ENCODE data around the gene OR9A4. TPM values are rescaled to one million over a fixed set of nuclear protein-coding genes. Genes with fewer than 3 reads are reported as not detected.

The OR9A4 gene
- total RNA-seq, 1 experiment from 2014 or later: not detected

DNA sequence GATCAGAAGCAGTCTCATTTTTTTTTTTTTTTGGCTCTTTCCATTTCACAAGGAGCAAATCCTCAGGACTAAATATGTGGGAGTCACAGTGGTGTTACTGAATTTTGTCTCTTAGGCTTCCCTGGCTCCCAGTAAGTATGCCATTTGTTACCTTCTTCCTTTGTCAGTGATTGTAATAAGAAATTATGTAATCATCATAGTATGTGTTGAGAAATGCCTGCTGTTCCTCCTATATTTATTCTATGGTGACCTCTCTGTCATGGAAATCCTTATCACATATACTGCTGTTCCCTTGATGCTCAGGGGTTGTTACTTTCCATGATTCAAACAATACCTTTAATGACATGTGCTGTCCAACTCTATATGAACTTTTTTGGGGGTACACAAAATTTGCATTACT, 4.8 kb upstream of the OR9A4 start:
- Mint-ChIP-seq H3K9me3 (no peaks in the 10 kb centered on the region; a peak in 1 of 5 replicates), H3K36me3 (ENCODE audit: insufficient read depth in 1 of 3, low read depth in 3 of 3) (no peaks in the 10 kb centered on the region), H3K4me3 (no peak overlapping the region), H3K4me1 (no peaks in the 10 kb centered on the region), H3K27ac (no peak overlapping the region), H3K27me3 (ENCODE audit: low read depth) (peaks cover 13% of the 10 kb centered on the region)
- no peak for DNase-seq
- Histone ChIP-seq H3K23me2 (ENCODE audit: insufficient read length, low read depth, low read length, poor library complexity, severe bottlenecking) (no peaks in the 10 kb centered on the region), H3K79me1 (ENCODE audit: insufficient read depth, low read depth, low read length, poor library complexity, severe bottlenecking) (no peaks in the 10 kb centered on the region), H2AK5ac (ENCODE audit: insufficient read length, low read length) (no peak overlapping the region), H3K56ac (ENCODE audit: insufficient read length, low read depth, low read length) (no peak overlapping the region), H3K79me2 (ENCODE audit: insufficient read depth, low read length) (no peaks in the 10 kb centered on the region), H3K9ac (ENCODE audit: extremely low read depth, insufficient read length, low read length) (no peak overlapping the region), H3K18ac (ENCODE audit: insufficient read length, low read depth, low read length) (no peak overlapping the region), H3K27ac (ENCODE audit: insufficient read length, low read depth, low read length) (no peak overlapping the region), H4K91ac (ENCODE audit: insufficient read length, low read depth, low read length) (no peak overlapping the region), H3K14ac (ENCODE audit: insufficient read depth, low read length) (no peak overlapping the region), H3K23ac (ENCODE audit: insufficient read length, low read depth, low read length) (no peak overlapping the region), H3K27me3 (ENCODE audit: insufficient read depth, low read length) (no peaks in the 10 kb centered on the region), H2BK120ac (ENCODE audit: low read depth, low read length, poor library complexity, severe bottlenecking) (no peak overlapping the region), H4K5ac (ENCODE audit: insufficient read length, low read depth, low read length) (no peak overlapping the region), H2BK15ac (ENCODE audit: low read depth, low read length) (no peak overlapping the region), H3K9me3 (ENCODE audit: control insufficient read depth, low read depth, low read length) (no peaks in the 10 kb centered on the region), H4K20me1 (ENCODE audit: control insufficient read depth, insufficient read depth, insufficient read length) (no peaks in the 10 kb centered on the region), H2BK20ac (ENCODE audit: low read depth, low read length, poor library complexity, severe bottlenecking) (no peak overlapping the region), H3K4me1 (ENCODE audit: insufficient read depth, low read length) (no peaks in the 10 kb centered on the region), H3K4ac (ENCODE audit: low read depth, low read length) (no peak overlapping the region), H4K8ac (replicated peaks; ENCODE audit: insufficient read length, low read depth, low read length) (no peak overlapping the region), H3K4me2 (ENCODE audit: insufficient read depth, insufficient read length, low read length) (no peak overlapping the region), H3T11ph (ENCODE audit: low read length) (no peak overlapping the region), H2AFZ (ENCODE audit: low read length) (no peak overlapping the region), H2BK5ac (ENCODE audit: insufficient read length, low read length) (no peak overlapping the region), H2BK12ac (ENCODE audit: insufficient read length, low read depth, low read length) (no peak overlapping the region)
- TF ChIP-seq, protein P1, sequence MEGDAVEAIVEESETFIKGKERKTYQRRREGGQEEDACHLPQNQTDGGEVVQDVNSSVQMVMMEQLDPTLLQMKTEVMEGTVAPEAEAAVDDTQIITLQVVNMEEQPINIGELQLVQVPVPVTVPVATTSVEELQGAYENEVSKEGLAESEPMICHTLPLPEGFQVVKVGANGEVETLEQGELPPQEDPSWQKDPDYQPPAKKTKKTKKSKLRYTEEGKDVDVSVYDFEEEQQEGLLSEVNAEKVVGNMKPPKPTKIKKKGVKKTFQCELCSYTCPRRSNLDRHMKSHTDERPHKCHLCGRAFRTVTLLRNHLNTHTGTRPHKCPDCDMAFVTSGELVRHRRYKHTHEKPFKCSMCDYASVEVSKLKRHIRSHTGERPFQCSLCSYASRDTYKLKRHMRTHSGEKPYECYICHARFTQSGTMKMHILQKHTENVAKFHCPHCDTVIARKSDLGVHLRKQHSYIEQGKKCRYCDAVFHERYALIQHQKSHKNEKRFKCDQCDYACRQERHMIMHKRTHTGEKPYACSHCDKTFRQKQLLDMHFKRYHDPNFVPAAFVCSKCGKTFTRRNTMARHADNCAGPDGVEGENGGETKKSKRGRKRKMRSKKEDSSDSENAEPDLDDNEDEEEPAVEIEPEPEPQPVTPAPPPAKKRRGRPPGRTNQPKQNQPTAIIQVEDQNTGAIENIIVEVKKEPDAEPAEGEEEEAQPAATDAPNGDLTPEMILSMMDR (conservative IDR thresholded peaks at IDR 0.05): no peak
